Lung microvascular endothelial cell (primary cell): Measurements from ENCODE around the gene COMP. TPM values are rescaled to one million over a fixed set of nuclear protein-coding genes. Genes with fewer than 3 reads are reported as not detected.
"Not testable (repeated sequence)": the region's sequence is repeated elsewhere in the genome, so short reads cannot be mapped to it uniquely, and the experiment has no call there.

Source experiments
- DNase-seq, 2 donors: peaks; one replicate each; pipeline versions ENCODE4 v3.0.0 to v3.0.0-alpha.2; 2010; ENCODE audit warnings: low read depth in 2 of 2
- total RNA-seq: library from RNA; depleted of rRNA; stranded (reverse); fragments of >200 nt; gene quantifications from 2 replicates; pipeline ENCODE4 v1.2.1, GENCODE V29; 2014

Gene COMP
- total RNA-seq, 1 donor from 2014 or later, result not detected

DNA sequence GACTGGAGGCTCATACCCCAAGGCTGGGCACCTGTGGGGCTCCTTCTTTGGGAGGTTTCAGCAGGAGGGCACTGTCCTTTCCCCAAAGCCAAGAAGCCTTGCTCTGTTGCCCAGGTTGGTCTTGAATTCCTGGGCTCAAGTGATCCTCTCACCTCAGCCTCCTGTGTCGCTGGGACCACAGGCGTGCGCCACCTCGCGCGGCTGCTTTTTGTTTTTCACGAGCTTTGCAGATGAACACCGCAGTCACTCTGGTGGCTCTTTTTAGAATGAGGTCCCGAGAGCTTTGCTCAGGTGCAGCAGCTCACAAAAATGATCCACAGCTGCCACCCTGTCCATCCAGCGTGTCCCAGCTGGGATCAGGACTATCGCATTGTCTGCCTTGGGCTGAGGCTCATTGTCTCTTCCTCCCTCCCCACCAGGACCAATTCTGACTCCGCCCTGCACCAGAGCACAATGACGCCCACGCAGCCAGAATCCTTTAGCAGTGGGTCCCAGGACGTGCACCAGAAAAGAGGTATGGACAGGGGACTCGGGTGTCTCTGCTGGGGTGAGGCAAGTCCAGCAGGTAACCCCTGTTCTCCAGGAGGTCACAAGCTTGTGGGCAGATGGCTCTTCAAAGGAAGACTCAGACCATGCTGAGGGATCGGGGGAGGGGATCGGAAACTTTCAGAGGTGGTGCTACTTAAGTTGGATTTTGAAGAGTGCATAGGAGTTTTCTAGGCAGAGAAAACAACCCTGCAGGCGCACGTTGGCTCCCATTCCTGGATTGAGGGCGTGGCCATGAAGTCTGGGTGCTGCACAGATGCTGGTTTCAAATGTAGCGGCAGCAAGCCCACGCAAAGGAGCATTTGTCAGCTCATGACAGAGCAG, 41.5 kb downstream of the COMP start:
- DNase-seq, result no peak

DNA sequence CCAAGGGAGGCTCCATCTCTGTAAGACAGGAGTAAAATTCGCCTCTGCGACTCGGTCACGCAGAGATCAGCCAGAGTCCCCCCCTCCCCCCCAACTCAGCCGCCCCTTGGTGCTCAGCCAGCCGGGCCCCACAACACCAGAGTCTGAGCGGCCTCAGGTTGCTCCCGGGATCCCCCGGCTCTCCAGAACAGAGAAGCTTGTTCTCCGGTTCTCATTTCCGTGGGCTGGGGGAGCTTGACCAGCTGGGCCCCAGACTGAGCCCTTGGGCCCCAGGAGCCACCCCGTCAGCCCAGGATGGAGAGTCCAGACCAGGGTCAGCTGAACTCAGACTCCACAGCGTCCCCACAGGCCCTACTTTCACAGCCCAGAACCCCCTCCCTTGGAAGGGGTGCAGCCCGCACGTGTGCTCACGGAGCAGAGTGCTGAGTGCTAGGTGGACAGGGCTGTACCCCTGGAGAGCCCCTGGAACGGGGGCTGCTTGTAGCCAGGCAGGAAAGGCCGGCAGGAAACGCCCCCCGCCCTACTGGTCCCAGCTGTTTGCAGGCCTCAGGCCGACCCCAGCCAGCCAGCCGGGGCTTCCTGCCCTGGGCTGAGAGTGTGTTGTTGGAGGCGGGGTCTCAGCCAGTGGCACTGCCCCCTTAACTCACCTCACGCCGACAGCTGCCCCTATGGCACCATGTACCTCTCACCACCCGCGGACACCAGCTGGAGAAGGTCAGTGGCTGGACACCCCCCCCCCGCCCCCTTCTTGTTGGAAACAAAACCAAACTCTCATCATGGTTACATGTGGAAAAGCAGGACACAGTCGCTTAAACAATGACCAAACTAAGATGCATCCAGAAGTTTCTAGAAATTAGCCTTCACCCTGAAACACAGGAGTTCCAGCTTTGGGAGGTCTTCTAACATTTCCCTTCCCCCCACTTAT, 44.4 kb downstream of the COMP start:
- DNase-seq, result peak in 1 of 2 donors; percentile 20

DNA sequence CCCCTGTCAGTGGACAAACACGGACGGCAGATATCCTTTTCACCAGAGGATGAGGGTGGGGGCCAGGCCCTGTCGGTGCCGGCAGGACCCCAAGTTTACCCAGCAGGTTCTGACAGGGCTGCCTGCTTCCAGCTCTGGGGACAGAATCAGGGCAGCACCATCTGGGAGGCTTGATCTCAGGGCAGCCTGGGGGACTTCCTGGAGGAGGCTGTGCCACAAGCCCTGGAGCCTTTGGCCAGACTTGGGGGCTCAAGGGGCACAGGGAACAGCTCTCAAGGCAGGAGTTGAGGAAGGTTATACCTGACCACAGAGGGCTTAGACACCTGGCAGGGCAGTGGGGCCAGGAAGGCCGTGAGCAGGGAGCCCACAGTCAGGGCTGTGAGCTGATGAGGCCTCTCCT, 45.2 kb downstream of the COMP start:
- DNase-seq, result no peak

DNA sequence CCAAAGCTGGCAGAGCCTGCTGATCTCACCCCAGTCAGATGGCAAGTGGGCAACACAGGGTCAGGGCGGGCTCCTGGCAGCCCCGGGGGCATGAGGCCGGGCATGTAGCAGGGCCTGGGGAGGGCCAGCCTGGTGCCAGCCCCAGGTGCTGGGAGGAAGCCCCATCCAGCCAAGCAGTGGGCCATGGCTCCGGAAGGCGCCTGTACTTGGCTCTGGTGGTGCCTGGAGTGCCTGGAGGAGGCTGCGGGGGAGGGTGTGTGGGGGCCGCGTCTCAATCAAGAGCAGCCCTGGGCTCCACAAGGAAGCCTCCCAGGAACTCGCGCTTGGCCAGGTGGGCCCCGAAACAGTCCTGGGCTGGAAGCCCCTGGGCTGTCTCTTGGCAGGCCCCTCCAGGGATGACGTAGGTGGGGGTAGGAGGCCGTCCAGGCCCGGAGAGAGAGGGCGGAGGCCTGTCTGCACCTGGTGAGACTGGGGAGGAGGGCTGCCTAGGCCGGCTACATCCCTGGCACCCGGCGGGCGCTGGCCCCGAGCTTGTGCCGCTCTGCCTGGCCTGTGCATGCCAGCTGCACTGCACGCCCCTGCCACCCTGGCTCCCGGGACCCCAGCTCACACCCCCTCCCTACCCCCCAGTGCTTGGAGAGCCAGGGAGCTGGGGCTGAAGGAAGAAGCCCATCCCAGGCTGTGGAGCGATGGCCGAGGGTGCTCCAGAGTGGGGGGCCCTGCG, 45.9 kb downstream of the COMP start:
- no peak for DNase-seq

DNA sequence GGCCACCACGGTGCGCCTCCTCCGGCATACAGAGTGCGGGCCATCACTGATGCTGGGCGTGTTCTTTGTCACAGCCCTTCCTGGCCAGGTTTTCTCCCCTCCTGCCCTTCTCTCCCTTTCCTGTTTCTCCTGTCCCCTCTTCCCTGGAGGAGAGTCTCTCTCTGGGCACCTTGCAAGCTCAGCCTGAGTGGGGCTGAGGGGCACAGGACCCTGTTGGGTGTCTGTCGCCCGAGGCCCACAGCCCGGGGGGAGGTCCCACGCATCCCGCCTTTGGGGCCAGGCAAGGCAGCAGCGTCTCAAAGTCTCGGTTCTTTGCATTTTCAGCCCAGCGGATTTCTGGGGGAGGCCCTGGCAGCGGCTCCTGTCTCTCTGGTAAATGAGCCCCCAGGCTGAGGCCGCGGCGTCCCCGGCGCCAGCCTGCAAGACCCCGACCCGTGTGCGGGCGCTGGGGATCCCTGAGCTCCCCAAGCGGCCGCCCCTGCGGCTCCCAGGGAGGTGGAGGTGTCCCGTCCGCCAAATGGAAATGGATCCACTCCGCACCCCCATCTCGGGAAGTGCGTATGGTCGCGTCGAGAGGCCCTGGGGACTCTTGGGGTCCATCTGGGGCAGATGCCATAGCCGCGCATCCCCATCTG, 47.2 kb downstream of the COMP start:
- no peak for DNase-seq

DNA sequence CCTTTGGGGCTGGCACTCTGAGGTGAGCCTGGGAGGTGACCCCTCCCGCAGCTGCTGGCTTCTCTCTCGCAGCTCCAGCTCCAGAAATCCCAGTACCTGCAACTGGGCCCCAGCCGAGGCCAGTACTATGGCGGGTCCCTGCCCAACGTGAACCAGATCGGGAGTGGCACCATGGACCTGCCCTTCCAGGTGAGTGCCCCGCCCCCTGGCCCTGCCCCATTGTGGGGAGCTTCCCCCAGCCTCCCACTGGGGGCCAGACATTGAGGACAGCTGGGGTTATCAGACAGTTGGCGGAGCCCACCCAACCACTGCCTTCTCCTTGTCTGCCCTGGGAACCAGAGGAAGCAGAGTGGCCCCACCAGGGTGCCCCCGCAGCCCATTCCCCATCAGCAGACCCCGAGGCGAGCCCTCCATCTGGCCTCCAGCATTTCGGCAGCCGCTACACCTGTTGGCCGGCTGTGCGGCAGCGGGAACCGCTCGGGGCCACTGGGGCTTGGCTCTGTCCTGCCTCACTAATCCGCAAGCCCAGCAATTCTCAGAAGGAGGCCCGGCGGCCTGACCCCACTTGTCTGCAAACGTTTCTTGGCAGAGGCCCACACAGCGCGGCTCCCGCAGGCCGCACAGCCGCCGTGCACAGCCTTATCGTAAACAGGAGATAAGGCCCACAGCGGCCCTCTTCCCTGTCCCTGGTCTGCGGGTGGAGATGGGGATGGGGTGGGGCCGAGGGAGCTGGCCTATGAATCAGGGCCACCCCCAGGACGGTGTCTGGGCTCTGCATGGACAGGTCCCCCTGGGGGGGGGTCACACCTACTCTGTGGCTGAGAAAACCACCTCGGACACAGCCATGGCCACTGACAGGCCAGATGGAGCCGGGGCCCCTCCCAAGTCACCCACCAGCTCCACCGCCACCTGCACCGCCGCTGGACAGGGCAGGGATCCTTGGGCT, 48.0 kb downstream of the COMP start:
- no peak for DNase-seq

DNA sequence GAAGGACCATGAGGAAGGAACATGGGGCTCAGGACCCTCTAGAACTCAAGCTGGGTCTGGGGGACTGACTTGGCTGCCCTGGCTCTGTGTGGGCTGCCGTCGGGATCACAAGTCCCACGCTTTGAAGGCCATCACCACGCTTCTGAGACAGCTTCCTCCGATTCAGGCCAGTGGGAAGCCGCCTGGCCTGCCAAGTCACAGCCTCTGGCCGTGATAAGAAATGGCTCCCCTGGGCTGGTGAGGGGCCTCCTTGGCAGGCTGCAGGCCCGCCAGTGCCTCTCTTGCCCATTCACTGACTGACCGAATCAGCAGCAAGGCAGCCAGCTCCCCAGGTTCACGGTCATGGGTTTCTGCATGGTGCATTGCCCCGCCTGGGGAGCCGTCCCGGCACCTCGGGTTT, 48.8 kb downstream of the COMP start:
- DNase-seq, result no peak

DNA sequence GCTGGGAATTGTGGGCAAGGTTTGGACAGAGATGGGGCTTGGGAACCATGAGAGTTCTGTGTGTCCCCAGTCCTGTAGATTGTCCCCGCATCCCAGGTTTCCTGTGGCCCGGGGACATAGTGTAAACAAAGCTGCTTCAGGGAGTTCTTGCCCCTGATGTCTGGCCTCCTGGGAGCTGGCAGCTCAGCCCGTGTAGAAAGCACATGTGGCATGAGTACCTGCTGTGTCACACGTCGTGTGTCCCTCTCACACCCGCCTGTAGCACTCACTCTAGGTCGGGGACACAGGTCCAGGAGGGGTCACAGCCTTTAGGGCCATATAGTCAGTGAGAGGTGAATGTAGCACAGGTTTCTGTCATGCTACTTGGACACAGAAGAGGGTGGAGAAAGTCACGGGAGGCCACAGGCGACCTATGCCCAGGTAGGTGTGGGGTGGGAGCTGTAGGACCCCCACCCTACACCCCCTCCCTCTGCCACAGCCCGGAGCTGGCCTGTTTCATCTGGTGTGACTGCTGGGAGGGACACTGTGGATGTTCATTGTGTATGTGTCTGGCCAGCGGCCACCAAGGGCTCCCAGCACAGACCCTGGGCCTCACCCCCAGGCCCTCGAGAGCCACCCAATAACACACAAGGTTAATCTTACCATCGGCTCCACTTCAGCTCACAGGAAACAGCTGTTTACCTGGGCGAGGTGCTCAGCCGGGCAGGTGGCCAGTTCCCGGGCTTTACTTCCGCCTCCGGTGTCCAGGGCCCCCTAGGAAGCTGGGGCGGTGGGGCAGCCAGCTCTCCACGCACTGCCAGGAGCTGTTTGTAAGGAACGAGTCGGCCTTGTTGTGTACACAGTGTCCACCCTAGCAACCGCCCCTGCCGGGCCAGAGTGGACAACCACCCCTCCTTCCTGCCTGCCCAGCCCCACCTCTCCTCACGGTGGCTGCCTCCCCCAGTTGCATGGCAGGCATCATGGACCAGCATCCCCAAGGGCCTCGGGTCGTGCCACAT, 49.7 kb downstream of the COMP start:
- DNase-seq, result peak; percentile 49 to 81

DNA sequence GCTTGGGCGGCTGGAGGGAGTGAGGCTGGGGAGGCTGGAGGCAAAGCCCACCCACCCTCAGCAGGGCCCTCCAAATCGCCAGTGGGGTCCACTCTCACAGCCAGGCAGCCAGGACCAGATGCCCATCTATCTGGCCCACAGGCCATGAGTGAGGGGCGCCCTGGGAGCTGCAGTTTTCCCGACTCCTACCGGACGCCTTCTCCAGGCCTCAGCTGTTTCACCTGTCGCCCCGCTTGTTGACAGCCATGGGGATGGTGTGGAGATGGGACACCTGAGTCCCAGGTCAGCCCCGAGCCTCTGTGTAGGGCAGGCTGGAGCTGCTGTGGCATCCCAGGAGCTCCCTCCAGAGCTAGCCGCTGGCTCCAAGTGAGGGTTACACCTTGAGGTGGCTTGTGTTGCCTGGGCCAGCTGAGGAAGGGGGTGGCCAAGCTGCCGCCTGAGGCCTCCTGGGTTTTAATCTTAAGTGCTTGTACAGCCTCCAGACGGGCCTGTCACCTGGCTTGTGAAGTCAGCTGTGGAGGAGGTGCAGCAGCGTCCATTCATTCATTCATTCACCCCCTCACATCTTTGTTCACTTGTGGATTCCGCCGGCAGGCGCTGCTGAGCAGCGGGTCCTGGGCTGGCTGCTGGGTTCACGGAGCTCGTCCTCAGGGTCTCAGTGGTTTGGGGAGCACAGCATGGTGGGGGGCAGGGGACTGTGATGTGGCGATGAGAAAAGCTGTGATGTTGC, 52.0 kb downstream of the COMP start:
- no peak for DNase-seq

DNA sequence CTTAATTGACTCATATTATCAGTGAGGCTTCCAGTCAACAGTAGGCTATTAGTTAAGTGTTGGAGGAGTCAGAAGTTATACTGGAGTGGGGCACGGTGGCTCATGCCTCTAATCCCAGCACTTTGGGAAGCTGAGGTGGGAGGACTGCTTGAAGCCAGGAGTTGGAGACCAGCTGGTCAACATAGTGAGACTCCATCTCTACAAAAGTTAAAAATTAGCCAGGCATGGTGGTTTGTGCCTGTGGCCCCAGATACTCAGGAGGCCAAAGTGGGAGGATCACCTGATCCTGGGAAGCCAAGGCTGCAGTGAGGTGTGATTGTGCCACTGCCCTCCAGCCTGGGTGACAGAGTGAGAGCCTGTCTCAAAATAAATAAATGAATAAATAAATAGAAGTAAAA, 53.2 kb downstream of the COMP start:
- DNase-seq, result no peak

DNA sequence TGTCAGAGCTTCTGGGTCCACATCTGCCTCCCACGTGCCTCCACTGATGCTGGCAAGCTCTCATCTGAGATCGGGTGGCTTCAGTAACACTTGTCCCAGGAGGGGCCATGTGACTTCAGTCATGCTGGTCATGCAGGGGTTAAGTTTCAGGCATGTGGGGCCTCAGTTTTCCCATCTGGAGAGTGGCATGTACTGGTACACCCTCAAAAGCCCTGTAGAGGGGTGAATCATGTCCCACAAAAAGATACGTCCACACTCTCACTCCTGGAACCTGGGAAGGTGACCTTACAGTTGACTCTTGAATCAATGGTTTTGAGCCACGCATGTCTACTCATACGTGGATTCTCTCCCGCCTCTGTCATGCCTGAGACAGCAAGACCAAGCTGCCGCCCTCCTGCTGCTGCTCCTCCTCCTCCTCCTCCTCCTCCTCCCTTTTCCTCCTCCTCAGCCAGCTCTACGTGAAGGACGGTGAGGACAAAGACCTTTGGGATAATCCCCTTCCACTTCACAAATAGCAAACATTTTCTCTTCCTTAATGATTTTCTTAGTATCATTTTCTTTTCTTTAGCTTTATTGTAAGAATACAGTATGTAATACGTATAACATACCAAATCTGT, 53.7 kb downstream of the COMP start:
- DNase-seq, result no peak

DNA sequence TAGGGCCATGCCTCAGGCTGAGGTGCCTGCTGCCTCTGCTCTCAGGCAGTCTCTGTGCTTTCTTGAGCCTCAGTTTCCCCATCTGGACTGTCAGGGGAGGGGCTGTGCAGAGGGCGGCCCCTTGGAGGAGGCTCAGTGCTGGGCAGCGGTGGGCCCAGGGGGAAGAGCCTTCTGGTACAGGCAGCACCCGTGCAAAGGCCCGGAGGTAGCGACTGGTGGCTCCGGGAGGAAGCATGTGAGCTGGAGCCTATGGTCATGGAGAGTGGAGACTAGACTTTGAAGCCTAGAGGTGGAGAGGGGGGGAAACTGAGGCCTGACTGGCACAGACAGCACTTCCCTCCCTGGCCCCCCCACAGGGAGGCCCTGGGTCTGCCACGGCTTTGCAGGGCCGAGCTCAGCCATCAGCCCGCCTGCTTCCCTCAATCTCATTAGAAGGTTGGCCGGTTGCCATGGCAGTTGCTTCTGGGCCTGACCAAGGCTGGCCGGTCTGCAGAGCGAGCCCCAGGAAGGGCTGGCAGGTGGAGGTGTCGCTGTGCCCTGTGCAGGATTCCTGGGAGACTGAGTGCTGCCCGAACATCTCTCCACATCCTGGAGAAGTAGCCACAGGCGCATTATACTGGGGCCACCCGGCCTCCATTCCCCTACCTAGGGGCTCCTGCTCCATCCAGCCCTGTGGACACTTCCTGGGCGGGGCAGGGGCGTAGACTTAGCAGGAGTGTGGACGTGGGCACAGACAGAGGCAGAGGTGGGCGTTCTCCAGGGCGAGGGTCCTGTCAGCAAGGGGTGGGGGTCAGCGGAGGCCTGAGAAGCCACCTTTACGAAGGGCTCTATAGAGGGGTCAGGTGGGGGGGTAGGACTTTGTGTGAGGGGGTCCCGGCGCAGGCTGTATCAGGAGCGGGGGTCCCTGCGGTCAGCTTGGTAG, 54.4 kb downstream of the COMP start:
- DNase-seq, result no peak

DNA sequence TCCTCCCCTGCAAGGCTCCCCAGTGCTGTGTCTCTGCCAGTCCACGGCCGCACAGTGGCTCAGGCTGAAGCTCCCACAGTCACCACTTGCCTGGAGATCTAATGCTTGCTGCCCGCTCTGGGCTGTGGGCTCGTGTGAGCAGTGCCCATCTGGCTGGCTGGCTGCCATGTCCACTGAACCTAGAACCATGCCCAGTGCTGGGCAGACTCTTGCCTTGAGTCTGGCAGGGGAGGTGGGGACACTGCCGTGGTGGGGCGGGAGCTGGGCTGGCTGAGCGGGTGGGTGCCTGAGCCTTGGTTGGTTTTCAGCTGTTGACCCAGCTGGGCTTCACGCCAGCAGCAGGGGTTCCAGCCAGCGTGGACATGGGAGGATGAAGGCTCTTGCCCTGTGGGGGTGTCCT, 55.4 kb downstream of the COMP start:
- no peak for DNase-seq

DNA sequence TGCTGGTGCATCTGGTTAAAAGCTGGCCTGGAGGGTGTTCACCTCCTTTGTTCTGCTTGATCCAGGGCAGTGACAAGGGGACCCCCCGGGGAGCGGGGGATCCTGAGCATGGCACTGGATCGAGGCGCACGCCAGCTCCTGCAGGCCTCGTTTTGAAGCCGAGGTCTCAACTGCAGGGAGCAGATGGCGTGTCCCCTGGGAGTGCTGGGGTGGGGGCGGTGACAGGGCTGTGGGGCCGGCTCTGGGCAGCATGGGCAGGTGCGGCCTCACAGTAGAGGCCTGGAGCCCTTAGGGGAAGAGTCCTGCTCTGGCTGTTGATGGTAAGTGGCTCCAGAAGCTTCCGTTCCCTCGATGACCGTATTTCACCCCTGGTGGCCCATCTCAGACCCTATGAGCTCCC, 55.8 kb downstream of the COMP start:
- DNase-seq, result no peak

DNA sequence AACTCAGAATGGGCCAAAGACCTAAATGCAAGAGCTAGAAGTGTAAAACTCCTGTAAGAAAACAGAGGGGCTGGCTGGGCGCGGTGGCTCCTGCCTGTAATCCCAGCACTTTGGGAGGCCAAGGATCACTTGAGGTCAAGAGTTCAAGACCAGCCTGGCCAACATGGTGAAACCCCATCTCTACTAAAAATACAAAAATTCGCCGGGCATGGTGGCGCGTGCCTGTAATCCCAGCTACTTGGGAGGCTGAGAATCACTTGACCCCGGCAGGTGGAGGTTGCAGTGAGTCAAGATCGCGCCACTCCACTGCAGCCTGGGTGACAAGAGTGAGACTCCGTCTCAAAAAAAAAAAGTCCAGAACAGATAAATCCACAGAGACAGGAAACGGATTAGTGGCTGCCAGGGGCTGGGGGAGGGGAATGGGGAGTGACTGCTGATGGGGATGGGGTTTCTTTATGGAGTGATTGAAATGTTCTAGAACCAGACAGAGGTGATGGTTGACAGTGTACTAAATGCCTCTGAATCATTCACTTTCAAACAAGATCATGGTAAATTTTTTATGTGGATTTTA, 57.3 kb downstream of the COMP start:
- DNase-seq, result not testable (repeated sequence)

DNA sequence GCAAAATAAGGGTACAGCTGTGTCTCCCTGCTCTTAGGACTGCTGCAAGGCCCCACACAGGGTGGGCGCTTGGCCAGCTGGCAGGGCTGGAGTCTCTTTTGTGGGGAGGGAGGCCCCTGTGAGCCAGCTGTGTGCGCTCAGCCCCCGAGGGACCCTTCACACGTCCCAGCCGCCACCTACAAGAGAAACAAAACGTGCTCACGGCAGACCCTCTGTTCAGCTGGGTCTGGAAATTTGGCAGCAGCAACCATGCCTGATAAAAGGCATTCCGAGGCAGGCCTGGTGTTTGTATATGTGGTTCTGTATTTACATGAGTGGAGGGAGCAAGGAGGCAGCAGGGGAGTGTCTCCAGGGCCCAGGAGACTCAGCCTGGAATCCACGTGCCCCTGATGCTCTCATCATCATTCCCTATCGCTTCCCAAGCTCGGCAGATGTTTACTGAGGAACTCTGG, 57.9 kb downstream of the COMP start:
- no peak for DNase-seq
